HepG2 (cell line): ENCODE results near the gene FGGY. TPM values are rescaled to one million over a fixed set of nuclear protein-coding genes. Genes with fewer than 3 reads are reported as not detected.

Experiments
- ATF3 ChIP-seq: sonication (generic); formaldehyde crosslinking; IDR thresholded peaks from 2 replicates; pipeline ENCODE4 v1.4.0; 2020; ENCODE audit warnings: missing genetic modification reagents
- CHD2 ChIP-seq: IDR thresholded peaks from 2 replicates; pipeline ENCODE4 v1.6.1; 2011; ENCODE audit warnings: low read depth, low read length, improper control_type of control experiment
- E2F2 ChIP-seq: sonication (generic); formaldehyde crosslinking; IDR thresholded peaks from 2 replicates; pipeline ENCODE4 v1.4.0; 2020; ENCODE audit warnings: missing genetic modification reagents, borderline replicate concordance
- EHMT2 ChIP-seq: fragments of 200-600 bp; sonication (generic); IDR thresholded peaks from 2 replicates; pipeline ENCODE4 v1.7.0; 2017; ENCODE audit warnings: antibody characterized with exemption, low read depth, low read length, borderline replicate concordance
- ELF4 ChIP-seq: sonication (generic); formaldehyde crosslinking; IDR thresholded peaks from 2 replicates; pipeline ENCODE4 v1.5.0; 2020; ENCODE audit warnings: missing genetic modification reagents, mild to moderate bottlenecking, moderate library complexity, borderline replicate concordance
- ETV5 ChIP-seq: IDR thresholded peaks from 2 replicates; pipeline ENCODE4 v1.6.1; 2018; ENCODE audit warnings: missing biosample characterization, missing genetic modification reagents, inconsistent platforms, borderline replicate concordance
- FOXK1 ChIP-seq: sonication (generic); formaldehyde crosslinking; IDR thresholded peaks from 2 replicates; pipeline ENCODE4 v1.4.0; 2020; ENCODE audit warnings: low read depth, missing genetic modification reagents, borderline replicate concordance
- GABPB1 ChIP-seq: IDR thresholded peaks from 2 replicates; pipeline ENCODE4 v1.6.1; 2016; ENCODE audit warnings: mild to moderate bottlenecking, missing genetic modification reagents, moderate library complexity, missing compliant biosample characterization
- GLI4 ChIP-seq: sonication (generic); formaldehyde crosslinking; IDR thresholded peaks from 2 replicates; pipeline ENCODE4 v1.5.1; 2020; ENCODE audit warnings: missing genetic modification reagents, mild to moderate bottlenecking, moderate library complexity, borderline replicate concordance
- IRF9 ChIP-seq: sonication (generic); formaldehyde crosslinking; IDR thresholded peaks from 2 replicates; pipeline ENCODE4 v1.8.0; 2022; ENCODE audit warnings: missing genetic modification reagents, mild to moderate bottlenecking, borderline replicate concordance
- NR0B2 ChIP-seq: sonication (generic); formaldehyde crosslinking; IDR thresholded peaks from 2 replicates; pipeline ENCODE4 v1.4.0; 2020; ENCODE audit warnings: mild to moderate bottlenecking, missing genetic modification reagents
- PLSCR1 ChIP-seq: sonication (generic); formaldehyde crosslinking; IDR thresholded peaks from 2 replicates; pipeline ENCODE4 v1.5.0; 2020; ENCODE audit warnings: missing genetic modification reagents, mild to moderate bottlenecking, borderline replicate concordance
- U2AF2 ChIP-seq: fragments of 200-400 bp; formaldehyde crosslinking; IDR thresholded peaks from 2 replicates; pipeline ENCODE4 v1.6.1; 2017; ENCODE audit warnings: low read depth, mild to moderate bottlenecking, low read length
- ZBTB3 ChIP-seq: sonication (generic); formaldehyde crosslinking; IDR thresholded peaks from 2 replicates; pipeline ENCODE4 v1.4.0; 2020; ENCODE audit warnings: low read depth, mild to moderate bottlenecking, moderate library complexity, missing genetic modification reagents, borderline replicate concordance
- ZFAT ChIP-seq: sonication (generic); formaldehyde crosslinking; conservative IDR thresholded peaks from 2 replicates; pipeline ENCODE4 v1.8.1; 2023; ENCODE audit warnings: missing genetic modification reagents, inconsistent platforms
- ZHX1 ChIP-seq: sonication (generic); formaldehyde crosslinking; IDR thresholded peaks from 2 replicates; pipeline ENCODE4 v1.8.1; 2022; ENCODE audit warnings: low read depth, mild to moderate bottlenecking, missing genetic modification reagents
- ZNF326 ChIP-seq: sonication (generic); formaldehyde crosslinking; IDR thresholded peaks from 2 replicates; pipeline ENCODE4 v1.4.0; 2020; ENCODE audit warnings: missing genetic modification reagents, borderline replicate concordance
- ZNF33B ChIP-seq: sonication (generic); formaldehyde crosslinking; IDR thresholded peaks from 2 replicates; pipeline ENCODE4 v1.5.1; 2020; ENCODE audit warnings: mild to moderate bottlenecking, missing genetic modification reagents
- ZNF350 ChIP-seq: sonication (generic); formaldehyde crosslinking; IDR thresholded peaks from 2 replicates; pipeline ENCODE4 v1.4.0; 2020; ENCODE audit warnings: mild to moderate bottlenecking, low read depth, missing genetic modification reagents, borderline replicate concordance
- ZNF770 ChIP-seq: sonication (generic); formaldehyde crosslinking; IDR thresholded peaks from 2 replicates; pipeline ENCODE4 v1.5.0; 2020; ENCODE audit warnings: mild to moderate bottlenecking, missing genetic modification reagents
- polyA plus RNA-seq, 8 experiments: library from polyadenylated mRNA; depleted of rRNA in 3 of 8; stranded (reverse) in 7 of 8; unstranded in 1 of 8; fragments of >200 nt; fragmentation: Illumina TruSeq in 4 of 8; extraction: Trizol in 4 of 8; gene quantifications; 2 replicates each; pipeline versions ENCODE4 v1.2.1 to v1.2.3, GENCODE V29; 2011 to 2016; ENCODE audit warnings: low read depth in 4 of 8, missing spikeins in 1 of 8, mixed read lengths in 1 of 8; ENCODE audit not compliant: insufficient read depth in 1 of 8
- total RNA-seq, 5 experiments: library from RNA; depleted of rRNA; stranded (reverse); fragments of >200 nt; fragmentation: Illumina TruSeq; extraction: Trizol; gene quantifications; 2 replicates each; pipeline ENCODE4 v1.2.3, GENCODE V29; 2016; ENCODE audit warnings: low read depth in 1 of 5

Gene FGGY
- total and polyA plus RNA-seq, 2 of the 13 experiments (the other 11 are each of a cell fraction or from before 2014, with no cell fraction given): 15.7 to 27.5 TPM

GRCh38 chr1:59436637-59437036, 139.7 kb downstream of the FGGY start (continued):
- TF ChIP-seq ZHX1 (CRISPR knock-in tag) (no peak), ZBTB3 (CRISPR knock-in tag) (no peak), PLSCR1 (no peak), ZNF326 (no peak), ZNF350 (CRISPR knock-in tag) (no peak), ZNF770 (no peak), E2F2 (CRISPR knock-in tag) (no peak), EHMT2 (no peak), CHD2 (no peak), GABPB1 (no peak; the same call in 1 of the 2 replicates), IRF9 (no peak), U2AF2 (no peak), NR0B2 (no peak), ZNF33B (CRISPR knock-in tag) (no peak), ELF4 (CRISPR knock-in tag) (no peak), ATF3 (CRISPR knock-in tag) (no peak), ETV5 (peak; percentile 47; the same call in 1 of the 2 replicates), GLI4 (CRISPR knock-in tag) (no peak), FOXK1 (CRISPR knock-in tag) (peak; percentile 76; the same call in 1 of the 2 replicates), ZFAT (no peak)
